HG03378 (cell line): ENCODE data around the gene SLC5A10.

ENCODE experiments used
- ATAC-seq: cut with Tn5 transposase; IDR thresholded peaks from one replicate; pipeline ENCODE4 v1.9.1; 2021; ENCODE audit warnings: mild to moderate bottlenecking, moderate library complexity; ENCODE audit not compliant: unreplicated experiment

Gene SLC5A10

DNA sequence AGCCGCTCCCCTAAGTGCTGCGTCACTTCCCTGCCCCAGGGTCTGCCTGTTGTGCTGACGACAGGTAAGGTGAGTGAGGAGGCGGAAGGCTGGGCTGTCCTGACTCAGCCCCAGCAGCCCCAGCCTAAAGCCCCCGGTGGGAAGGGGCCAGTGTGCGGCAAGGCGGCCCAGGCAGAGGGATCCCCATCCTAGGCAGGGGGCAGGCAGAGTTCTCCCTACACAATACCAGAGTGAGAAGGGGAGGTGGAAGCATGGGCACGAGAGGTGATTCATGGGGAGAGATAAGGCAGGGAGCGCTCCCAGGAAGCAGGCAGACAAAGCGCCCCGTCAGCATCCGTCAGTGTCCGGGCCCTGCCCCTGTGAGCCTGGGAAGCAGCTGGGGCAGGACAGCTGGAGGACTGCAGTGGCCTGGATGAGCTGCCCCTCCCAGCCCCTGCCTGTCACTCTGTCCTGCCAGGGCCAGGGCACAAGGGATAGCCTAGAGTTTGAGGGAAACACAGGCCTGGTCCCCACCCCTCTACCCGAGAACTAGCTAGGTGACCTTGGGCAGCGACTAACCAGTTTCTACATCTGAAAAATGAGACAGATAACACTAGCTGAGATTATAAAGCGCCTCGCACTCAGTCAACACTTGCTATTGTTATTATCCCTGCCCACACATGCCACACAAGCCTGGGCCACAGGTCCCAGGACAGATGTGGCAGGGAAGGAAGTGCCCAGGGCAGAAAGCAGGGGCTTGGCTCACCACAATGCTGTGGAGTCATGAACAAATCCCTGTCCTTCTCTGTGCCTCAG lies 48.8 kb downstream of the SLC5A10 start:
- no peak for ATAC-seq

- ATAC-seq = no peak
Measured at GRCh38 chr17:19001907-19002590, 50.1 kb downstream of the SLC5A10 start.

DNA sequence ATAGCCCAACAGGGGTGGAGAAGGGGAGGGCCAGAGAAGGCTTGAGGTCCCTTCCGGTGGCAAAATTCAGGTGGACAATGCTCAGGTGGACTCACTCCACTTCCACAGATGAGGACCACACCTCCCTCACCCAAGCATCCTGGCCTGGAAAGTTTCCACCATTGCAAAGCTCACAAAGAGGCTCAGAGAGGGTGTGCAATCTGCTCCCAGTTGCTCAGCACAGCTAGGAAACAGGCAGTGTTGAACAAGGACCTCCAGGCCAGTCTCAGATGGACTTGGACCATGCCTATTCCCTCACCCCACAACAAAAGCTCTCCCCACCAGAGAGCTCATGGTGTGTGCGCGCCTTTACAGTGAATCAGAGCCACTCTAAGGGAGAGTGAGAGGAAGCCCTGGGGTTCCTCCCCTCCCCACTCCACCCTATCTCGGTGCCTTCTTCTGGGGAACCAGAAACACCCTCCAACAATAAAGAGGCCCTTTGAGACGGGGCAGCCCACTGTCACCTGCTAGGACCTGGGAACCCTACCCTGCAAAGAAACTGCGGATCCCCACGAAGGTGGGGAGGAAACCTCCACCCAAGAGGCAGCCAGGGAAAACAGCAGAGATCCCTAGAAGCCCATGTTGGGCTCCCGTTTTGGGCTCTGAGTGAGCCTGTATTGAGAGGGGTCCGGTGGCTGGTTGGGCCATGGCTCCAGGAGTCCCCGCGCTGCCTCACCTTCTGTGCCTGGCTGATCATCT lies 51.0 kb downstream of the SLC5A10 start:
- no peak for ATAC-seq

- no peak for ATAC-seq
Measured at GRCh38 chr17:19003543-19004420, 51.8 kb downstream of the SLC5A10 start.

DNA sequence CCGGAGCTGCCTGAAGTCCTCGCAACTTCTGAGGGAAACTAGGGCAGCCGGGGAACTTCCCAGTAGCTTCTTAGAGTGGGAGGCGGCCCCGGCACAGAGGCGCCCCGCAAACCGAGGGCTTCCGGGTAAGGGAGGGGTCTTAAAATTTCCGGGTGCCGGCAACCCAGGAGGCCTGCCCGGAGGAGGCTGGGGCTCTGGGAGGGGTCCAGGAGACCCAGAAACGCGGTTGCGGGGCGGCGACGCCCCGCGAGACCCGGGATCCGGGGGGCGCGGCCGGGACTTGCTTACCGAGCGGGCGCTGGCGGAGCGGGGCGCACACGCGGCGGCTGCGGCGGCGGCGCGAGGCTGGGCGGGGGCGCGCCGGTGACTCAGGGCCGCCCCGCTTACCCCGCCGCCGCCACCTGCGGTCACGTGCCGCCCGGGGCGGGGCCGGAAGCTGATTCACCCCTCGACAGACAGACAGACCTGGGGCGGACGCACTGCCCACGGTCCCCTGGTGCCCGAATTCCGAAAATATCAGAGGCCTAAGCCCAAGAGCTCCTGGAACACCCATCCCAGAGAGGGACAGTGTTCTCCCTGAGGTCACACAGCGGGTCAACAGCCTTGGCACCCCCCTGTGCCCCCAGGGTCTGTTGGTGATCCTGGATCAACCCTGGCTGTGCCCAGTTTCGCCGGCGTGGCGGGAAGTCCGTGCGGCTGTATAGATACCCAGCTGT lies 52.6 kb downstream of the SLC5A10 start, which contains the start of gene FAM83G:
TSS of gene FAM83G (minus strand) at position 344 of the 716 bp plus-strand sequence. CDS start 723 bp downstream, outside the sequence.
- ATAC-seq = no peak

GRCh38 chr17:19005137-19005773 lies 53.3 kb downstream of the SLC5A10 start:
- ATAC-seq = no peak

- no peak for ATAC-seq
Measured at GRCh38 chr17:19005789-19006430, 53.9 kb downstream of the SLC5A10 start.

- no peak for ATAC-seq
Measured at GRCh38 chr17:19006698-19007097, 54.7 kb downstream of the SLC5A10 start.

DNA sequence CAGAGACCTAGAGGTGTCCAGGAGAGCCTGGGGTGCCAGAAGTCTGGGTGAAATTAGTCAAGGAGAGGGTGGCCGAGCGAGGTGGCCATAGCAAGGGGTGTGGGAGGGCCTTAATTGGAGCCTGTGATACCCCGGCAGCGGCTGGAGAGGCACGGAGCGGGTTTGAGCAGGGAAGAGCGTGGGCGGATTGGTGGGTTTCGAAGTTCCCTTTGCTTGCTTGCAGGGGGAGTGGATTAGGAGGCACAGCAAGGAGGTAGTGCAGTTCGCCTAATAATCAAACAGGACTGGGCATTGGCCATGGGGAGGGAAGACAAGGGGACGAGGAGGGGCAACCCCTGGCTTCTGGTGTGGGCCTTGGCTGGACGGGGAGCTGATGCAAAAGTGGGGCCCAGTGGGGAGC lies 58.0 kb downstream of the SLC5A10 start:
- no peak for ATAC-seq

GRCh38 chr17:19010729-19011505 lies 59.0 kb downstream of the SLC5A10 start:
- no peak for ATAC-seq

- no peak for ATAC-seq
Measured at GRCh38 chr17:19011581-19011980, 59.6 kb downstream of the SLC5A10 start.

DNA sequence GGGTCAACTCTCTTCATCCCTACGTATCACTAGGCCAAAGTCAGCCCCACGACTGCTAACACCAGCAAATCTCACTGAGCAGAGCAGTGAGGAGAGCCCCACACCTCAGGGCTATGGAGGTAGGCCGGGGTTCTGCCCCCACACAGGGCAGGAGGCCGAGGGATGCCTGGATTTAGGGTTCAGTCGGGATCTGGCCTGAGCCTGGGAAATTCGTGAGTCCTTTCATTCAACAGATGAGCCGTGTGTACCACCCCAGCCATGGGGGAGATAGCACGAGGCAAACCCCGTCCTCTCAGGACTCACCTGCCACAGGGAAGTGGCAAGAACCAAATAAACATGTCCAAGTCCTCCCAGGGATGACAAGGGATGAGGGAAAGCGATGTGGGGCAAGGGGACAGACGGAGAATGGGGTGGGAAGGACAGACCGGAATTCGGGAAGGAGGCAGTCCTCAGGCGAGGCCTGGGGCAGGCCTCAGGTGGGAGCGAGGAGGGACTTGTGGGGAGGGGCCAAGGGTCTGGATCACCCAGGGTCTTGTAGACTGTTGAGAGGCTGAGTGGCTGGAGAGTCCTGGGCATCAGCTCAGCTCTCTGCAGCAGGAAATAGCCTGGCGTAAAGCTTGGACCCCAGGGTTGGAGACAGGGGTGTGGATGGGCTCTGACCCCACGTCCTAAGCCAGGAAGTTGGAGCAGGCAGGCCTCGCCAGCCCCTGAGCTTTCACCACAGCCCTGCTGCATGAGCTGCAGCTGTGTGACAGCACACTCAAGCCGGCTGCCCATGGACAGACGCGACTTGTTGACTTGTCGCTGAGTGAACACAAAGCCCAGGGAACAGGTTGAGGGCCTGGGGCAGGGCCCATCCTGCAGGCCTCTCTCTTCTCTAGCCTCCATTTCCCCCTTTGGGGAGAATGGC lies 60.5 kb downstream of the SLC5A10 start:
- no peak for ATAC-seq

DNA sequence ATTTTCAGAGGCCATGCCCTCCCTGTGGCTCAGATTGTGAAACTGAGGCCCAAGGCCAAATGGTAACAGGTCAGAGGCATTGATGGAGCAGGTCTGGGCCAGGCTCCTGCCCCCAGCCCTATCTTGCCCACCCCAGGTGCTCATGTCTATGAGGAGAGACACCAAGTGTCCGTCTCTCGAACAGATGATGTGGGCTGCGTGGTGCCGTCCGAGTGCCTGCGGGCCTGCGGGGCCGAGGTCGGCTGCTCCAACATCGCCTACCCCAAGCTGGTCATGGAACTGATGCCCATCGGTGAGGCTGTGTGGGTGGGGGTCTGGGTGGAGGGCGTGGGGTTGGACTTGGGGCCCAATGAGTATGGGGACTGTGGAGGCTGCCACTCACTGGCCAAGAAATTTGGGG lies 61.3 kb downstream of the SLC5A10 start:
- no peak for ATAC-seq

DNA sequence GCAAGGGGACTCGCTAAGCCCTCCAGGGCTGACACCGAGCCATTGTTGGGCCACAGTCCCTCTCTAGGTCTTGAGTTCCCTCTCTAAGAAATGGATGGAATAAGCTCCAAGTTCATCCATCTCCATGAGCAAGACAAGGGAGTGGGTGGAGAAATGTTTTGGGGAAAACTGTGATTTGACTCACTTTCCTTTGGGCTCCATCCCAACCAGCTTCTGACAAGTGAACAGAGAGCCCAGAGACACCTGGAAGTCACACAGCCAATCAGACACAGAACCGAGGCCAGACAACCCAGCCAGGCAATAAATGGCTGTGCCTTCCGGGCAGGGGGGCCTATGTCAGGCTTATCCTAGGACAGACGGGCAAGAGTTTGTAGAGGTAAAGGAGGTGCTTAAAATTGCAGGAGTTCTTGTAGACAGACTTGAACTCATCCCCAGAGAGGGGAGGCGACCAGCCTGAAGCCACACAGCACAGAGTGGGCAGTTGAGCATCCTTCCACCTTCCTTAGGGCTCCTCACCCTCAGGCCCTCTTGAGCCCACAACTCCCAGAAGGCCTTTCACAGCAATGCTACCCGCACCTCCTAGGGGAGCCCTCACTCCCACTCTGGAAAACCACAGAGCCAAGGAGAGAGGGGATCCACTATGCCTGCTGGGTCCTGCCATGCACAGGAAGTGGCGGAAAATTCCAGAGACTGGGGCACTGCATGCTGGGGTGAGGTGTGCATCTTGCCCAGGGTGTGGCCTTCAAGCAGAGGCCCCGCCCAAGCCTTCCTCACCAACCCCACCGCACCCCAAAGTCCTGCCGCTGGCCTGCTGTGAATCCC lies 62.1 kb downstream of the SLC5A10 start:
- ATAC-seq = no peak

- no peak for ATAC-seq
Measured at GRCh38 chr17:19014628-19015215, 62.8 kb downstream of the SLC5A10 start.

- ATAC-seq = no peak
Measured at GRCh38 chr17:19015428-19015827, 63.5 kb downstream of the SLC5A10 start.
